Heart right ventricle (tissue), 12 donors: ENCODE measurements around the gene STK36. TPM values are rescaled to one million over a fixed set of nuclear protein-coding genes. Genes with fewer than 3 reads are reported as not detected.

Experiments used
- polyA plus RNA-seq, 2 donors: library from polyadenylated mRNA; stranded (reverse); fragments of 200-250 nt; gene quantifications; one replicate each; pipeline ENCODE4 v1.2.3, GENCODE V29; 2013
- total RNA-seq, 10 donors: library from RNA; stranded (reverse); fragmentation: NEBNext Ultra II Directional in 3 of 10; extraction: Animal tissue kit (Norgen Biotek cat#: 25700) in 3 of 10; gene quantifications; one replicate each; pipeline versions ENCODE4 v1.2.1 to v1.2.4, GENCODE V29; 2021 to 2023
- donor health status: ischemic (EF 13 %, LVEDD 7.1; RV severe dilation, severe dysfunction).
- donor health status: healthy with polysubstance abuse.
- donor health status: DM: no; HTN: yes; CAD: no.
- donor health status: DM: no; HTN: no; CAD: no.
- donor health status: ischemic (EF 25% LVEDD 6.9; RV normal size, moderate dysfunction).
- donor health status: ischemic (EF 25% LVEDD 5.7; RV mildly dilated, moderate dysfunction).
- donor health status: healthy.
- donor health status: nonischemic (EF 11% LVEDD 7.7; RV severe dilation, severe dysfunction).
- donor health status: DM: yes; HTN: yes; CAD: no.
- donor health status: PGD.
- donor health status: ischemic (EF 29% LVEDD 5.4; RV normal size, mild dysfunction).
- donor health status: nonischemic (EF 23%, LVEDD 6.1; RV moderate dilation, normal function).

Gene STK36
- total and polyA plus RNA-seq, 12 donors = 4.2 to 18.8 (median 6.9) TPM

Other genes starting within 250 kb of the STK36 start
- 10 to 100 TPM in 3 of 10 donors, 1 to 10 TPM in 7; 6.3 to 11.1 (median 8.5) TPM for gene USP37, start 103.7 kb upstream of the STK36 start, total RNA-seq
- 1 to 10 TPM; 1.8 to 2.3 TPM for gene USP37, start 103.7 kb upstream of the STK36 start, polyA plus RNA-seq
- gene CNOT9, start 103.2 kb upstream of the STK36 start, total RNA-seq = 10 to 100 TPM; 15.7 to 28.2 (median 21.1) TPM
- gene CNOT9, start 103.2 kb upstream of the STK36 start, polyA plus RNA-seq = 10 to 100 TPM; 16.9 to 17.6 TPM
- 1 to 10 TPM in 6 of 10 donors, under 1 TPM in 4; 0.42 to 2.3 (median 1.1) TPM for gene PLCD4, start 64.2 kb upstream of the STK36 start, total RNA-seq
- gene PLCD4, start 64.2 kb upstream of the STK36 start, polyA plus RNA-seq = under 1 TPM; 0.23 to 0.59 TPM
- gene ZNF142, start 12.5 kb upstream of the STK36 start, total RNA-seq = 10 to 100 TPM; 17.9 to 29.5 (median 22.9) TPM
- 10 to 100 TPM in 1 of 2 donors, 1 to 10 TPM in 1; 4.4 to 10.2 TPM for gene ZNF142, start 12.5 kb upstream of the STK36 start, polyA plus RNA-seq
- 10 to 100 TPM; 34.8 to 53.8 (median 44.6) TPM for gene BCS1L, start 12.4 kb upstream of the STK36 start, total RNA-seq
- 10 to 100 TPM; 52.8 to 84.2 TPM for gene BCS1L, start 12.4 kb upstream of the STK36 start, polyA plus RNA-seq
- gene RNF25, start 84 bp upstream of the STK36 start, total RNA-seq = 10 to 100 TPM; 13.5 to 20.3 (median 16.3) TPM
- gene RNF25, start 84 bp upstream of the STK36 start, polyA plus RNA-seq = 10 to 100 TPM; 18.1 to 25.4 TPM
- gene TTLL4, start 38.7 kb downstream of the STK36 start, total RNA-seq = 1 to 10 TPM; 4.3 to 8.2 (median 6.4) TPM
- gene TTLL4, start 38.7 kb downstream of the STK36 start, polyA plus RNA-seq = 10 to 100 TPM in 1 of 2 donors, 1 to 10 TPM in 1; 7.3 to 10.3 TPM
- gene CYP27A1, start 110.1 kb downstream of the STK36 start, total RNA-seq = 10 to 100 TPM in 2 of 10 donors, 1 to 10 TPM in 8; 3.7 to 12.8 (median 7.1) TPM
- 1 to 10 TPM; 8.9 to 9.1 TPM for gene CYP27A1, start 110.1 kb downstream of the STK36 start, polyA plus RNA-seq
- under 1 TPM in 3 of 10 donors, not detected in 7; 0.09 to 0.19 (median 0.15) TPM for gene PRKAG3, start 159.7 kb downstream of the STK36 start, total RNA-seq
- gene PRKAG3, start 159.7 kb downstream of the STK36 start, polyA plus RNA-seq = under 1 TPM in 1 of 2 donors, not detected in 1; 0.03 TPM
- gene WNT6, start 187.7 kb downstream of the STK36 start, total RNA-seq = 1 to 10 TPM in 3 of 10 donors, under 1 TPM in 7; 0.15 to 2.9 (median 0.67) TPM
- 1 to 10 TPM; 1.1 to 3.0 TPM for gene WNT6, start 187.7 kb downstream of the STK36 start, polyA plus RNA-seq
- gene WNT10A, start 208.8 kb downstream of the STK36 start, total RNA-seq = under 1 TPM in 2 of 10 donors, not detected in 8; 0.28 to 0.56 TPM
- under 1 TPM; 0.01 to 0.07 TPM for gene WNT10A, start 208.8 kb downstream of the STK36 start, polyA plus RNA-seq